Gastrocnemius medialis (tissue), 4 donors: ENCODE measurements around the gene RNF182. TPM values are rescaled to one million over a fixed set of nuclear protein-coding genes. Genes with fewer than 3 reads are reported as not detected.

Source experiments
- ATAC-seq, 2 donors: fragments of 150-250 bp; one replicate each; pipeline ENCODE4 v1.9.1; 2016
- DNase-seq, 2 donors: peaks; one replicate each; pipeline ENCODE4 v3.0.0-alpha.2; 2019
- H3K27ac ChIP-seq, 4 donors: fragments of 200-600 bp; sonication (generic); 1 replicate in 1 of 4; 2 replicates in 3 of 4; pipeline ENCODE4 v1.5.1; 2016 to 2018; ENCODE audit warnings: mild to moderate bottlenecking in 2 of 4, moderate library complexity in 1 of 4
- H3K27me3 ChIP-seq, 3 donors: fragments of 200-600 bp; sonication (generic) in 2 of 3; 1 replicate in 1 of 3; 2 replicates in 2 of 3; pipeline versions ENCODE4 v1.5.1 to v1.6.0; 2016 to 2019; ENCODE audit warnings: mild to moderate bottlenecking in 1 of 3, moderate library complexity in 1 of 3
- H3K36me3 ChIP-seq, 2 donors: fragments of 200-600 bp; sonication (generic) in 1 of 2; one replicate each; pipeline ENCODE4 v1.5.1; 2017 to 2018
- H3K4me1 ChIP-seq, 2 donors: fragments of 200-600 bp; sonication (generic) in 1 of 2; one replicate each; pipeline ENCODE4 v1.5.1; 2016 to 2017; ENCODE audit warnings: mild to moderate bottlenecking in 2 of 2
- H3K4me3 ChIP-seq, 4 donors: fragments of 200-600 bp; sonication (generic) in 3 of 4; 1 replicate in 1 of 4; 2 replicates in 3 of 4; pipeline ENCODE4 v1.5.1; 2016 to 2019; ENCODE audit warnings: mild to moderate bottlenecking in 2 of 4
- H3K9me3 ChIP-seq, 3 donors: fragments of 200-600 bp; sonication (generic) in 2 of 3; 1 replicate in 1 of 3; 2 replicates in 2 of 3; pipeline ENCODE4 v1.5.1; 2016 to 2019
- POLR2A ChIP-seq, 2 donors: fragments of 450-650 bp; IDR thresholded peaks; one replicate each; pipeline ENCODE4 v1.6.1; 2017; ENCODE audit warnings: antibody characterized with exemption in 2 of 2, mild to moderate bottlenecking in 2 of 2, moderate library complexity in 2 of 2
- in situ Hi-C, 4 donors: fragments of 200-750 bp; cut with MboI; loops; one replicate each; pipeline versions ENCODE4 v1.15.0 to v1.8.0; 2017; ENCODE audit warnings: low sequenced_read_pairs in 4 of 4
- intact Hi-C: fragments of 100-400 bp; cut with DNase I; formaldehyde crosslinking; loops from one replicate; pipeline ENCODE4 v1.15.1; 2023; ENCODE audit warnings: low total_unique reads
- total RNA-seq, 4 donors: library from RNA; depleted of rRNA; stranded (reverse); fragments of >200 nt; gene quantifications; one replicate each; pipeline versions ENCODE4 v1.1.0 to v1.2.3, GENCODE V29; 2016
- TF ChIP-seq, protein P1 (sequence below), 5 experiments: fragments of 450-650 bp in 3 of 5; fragments of 200-600 bp in 2 of 5; sonication (generic) in 2 of 5; IDR thresholded peaks in 4 of 5; conservative IDR thresholded peaks in 1 of 5; 1 replicate in 4 of 5; 2 replicates in 1 of 5; pipeline ENCODE4 v1.5.1; 2016 to 2019; ENCODE audit warnings: antibody characterized with exemption in 5 of 5, mild to moderate bottlenecking in 3 of 5, moderate library complexity in 3 of 5

The RNF182 gene
- total RNA-seq, 4 donors from 2014 or later: 0.10 TPM; not detected in 3

DNA sequence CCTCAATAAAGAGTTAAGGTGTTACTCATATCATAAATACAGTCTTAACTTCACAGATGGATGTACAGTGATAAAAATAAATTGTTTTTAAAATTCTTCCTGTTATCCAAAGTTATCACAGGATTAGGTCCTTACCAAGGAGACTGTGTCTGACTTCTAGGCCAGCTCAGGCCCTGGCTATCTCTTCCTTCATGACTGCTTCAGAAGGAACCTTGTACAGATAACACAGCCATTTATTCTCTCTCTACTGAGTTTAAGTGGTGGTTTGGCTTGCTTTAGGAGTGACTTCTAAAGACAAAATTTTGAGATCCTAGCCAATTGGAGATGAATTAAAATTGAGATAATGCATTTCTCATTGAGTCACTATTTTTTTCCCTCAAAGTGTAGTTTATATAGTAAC lies 40.8 kb upstream of the RNF182 start:
- TF ChIP-seq, protein P1, sequence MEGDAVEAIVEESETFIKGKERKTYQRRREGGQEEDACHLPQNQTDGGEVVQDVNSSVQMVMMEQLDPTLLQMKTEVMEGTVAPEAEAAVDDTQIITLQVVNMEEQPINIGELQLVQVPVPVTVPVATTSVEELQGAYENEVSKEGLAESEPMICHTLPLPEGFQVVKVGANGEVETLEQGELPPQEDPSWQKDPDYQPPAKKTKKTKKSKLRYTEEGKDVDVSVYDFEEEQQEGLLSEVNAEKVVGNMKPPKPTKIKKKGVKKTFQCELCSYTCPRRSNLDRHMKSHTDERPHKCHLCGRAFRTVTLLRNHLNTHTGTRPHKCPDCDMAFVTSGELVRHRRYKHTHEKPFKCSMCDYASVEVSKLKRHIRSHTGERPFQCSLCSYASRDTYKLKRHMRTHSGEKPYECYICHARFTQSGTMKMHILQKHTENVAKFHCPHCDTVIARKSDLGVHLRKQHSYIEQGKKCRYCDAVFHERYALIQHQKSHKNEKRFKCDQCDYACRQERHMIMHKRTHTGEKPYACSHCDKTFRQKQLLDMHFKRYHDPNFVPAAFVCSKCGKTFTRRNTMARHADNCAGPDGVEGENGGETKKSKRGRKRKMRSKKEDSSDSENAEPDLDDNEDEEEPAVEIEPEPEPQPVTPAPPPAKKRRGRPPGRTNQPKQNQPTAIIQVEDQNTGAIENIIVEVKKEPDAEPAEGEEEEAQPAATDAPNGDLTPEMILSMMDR (IDR thresholded peaks at IDR 0.05 in 4 of 5, conservative IDR thresholded peaks at IDR 0.05 in 1 of 5): no peak
- TF ChIP-seq POLR2A (IDR thresholded peaks at IDR 0.05): no peak
- H3K4me1 ChIP-seq: no peaks in the 10 kb centered on the region
- H3K27me3 ChIP-seq: no peaks in the 10 kb centered on the region
- H3K9me3 ChIP-seq: no peaks in the 10 kb centered on the region
- no peaks in the 10 kb centered on the region for H3K36me3 ChIP-seq
- H3K27ac ChIP-seq: no peak overlapping the region
- ATAC-seq (no peak), DNase-seq (no peak)
- in situ Hi-C loops: no loop called here
- intact Hi-C loops: no loop called here
- H3K4me3 ChIP-seq: no peak overlapping the region

DNA sequence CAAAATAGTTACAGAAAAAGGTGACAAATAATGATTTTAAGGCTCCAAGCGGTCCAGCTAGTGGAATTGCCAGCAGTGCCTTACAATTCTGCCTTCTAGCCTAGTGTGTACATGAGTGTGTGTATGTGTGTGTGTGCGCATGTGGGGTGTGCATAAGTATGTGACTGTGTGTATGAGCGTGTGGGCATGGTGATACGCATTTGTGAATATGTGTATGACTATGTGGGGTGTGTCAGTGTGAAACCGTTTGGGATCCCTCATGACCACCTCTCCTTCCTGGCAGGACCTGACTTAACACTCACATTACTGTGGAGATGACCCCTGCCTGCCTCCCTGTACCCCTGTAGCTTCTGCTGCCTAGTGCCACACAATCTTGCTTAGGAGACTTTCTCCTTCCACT lies 40.4 kb upstream of the RNF182 start:
- no peak for TF ChIP-seq POLR2A (IDR thresholded peaks at IDR 0.05)
- TF ChIP-seq, protein P1 (IDR thresholded peaks at IDR 0.05 in 4 of 5, conservative IDR thresholded peaks at IDR 0.05 in 1 of 5): no peak
- no peak overlapping the region for H3K4me3 ChIP-seq
- H3K27me3 ChIP-seq: no peaks in the 10 kb centered on the region
- H3K4me1 ChIP-seq: no peaks in the 10 kb centered on the region
- in situ Hi-C loops: no loop called here
- DNase-seq (no peak), ATAC-seq (no peak)
- H3K36me3 ChIP-seq: no peaks in the 10 kb centered on the region
- H3K9me3 ChIP-seq: no peaks in the 10 kb centered on the region
- no peak overlapping the region for H3K27ac ChIP-seq
- intact Hi-C loops: no loop called here

DNA sequence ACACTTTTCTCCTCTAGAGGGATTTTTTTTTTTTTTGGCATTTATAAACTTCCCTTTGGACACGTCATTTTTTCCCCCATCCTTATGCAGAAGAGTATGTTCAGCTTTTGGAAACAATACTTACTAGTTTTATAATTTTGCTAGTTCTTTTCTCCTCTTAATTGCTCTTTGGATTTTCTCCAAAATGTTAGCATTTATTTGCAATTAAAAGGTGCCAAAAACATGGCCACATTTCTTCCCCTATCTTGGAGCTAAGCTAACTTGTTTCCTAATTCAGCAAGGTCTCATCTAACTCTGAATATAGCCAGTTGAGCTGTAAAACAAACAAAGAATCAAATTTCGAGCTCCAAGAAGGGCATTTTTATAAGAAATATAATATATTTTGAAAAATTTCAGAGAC lies 39.2 kb upstream of the RNF182 start:
- Histone ChIP-seq H3K36me3 (no peaks in the 10 kb centered on the region), H3K27me3 (no peaks in the 10 kb centered on the region), H3K4me3 (no peak overlapping the region), H3K9me3 (no peaks in the 10 kb centered on the region), H3K4me1 (no peaks in the 10 kb centered on the region), H3K27ac (no peak overlapping the region)
- in situ Hi-C loops (no loop called here), intact Hi-C loops (no loop called here)
- no peak for ATAC-seq
- TF ChIP-seq POLR2A (IDR thresholded peaks at IDR 0.05): no peak
- TF ChIP-seq, protein P1 (IDR thresholded peaks at IDR 0.05 in 4 of 5, conservative IDR thresholded peaks at IDR 0.05 in 1 of 5): no peak
- DNase-seq: no peak

DNA sequence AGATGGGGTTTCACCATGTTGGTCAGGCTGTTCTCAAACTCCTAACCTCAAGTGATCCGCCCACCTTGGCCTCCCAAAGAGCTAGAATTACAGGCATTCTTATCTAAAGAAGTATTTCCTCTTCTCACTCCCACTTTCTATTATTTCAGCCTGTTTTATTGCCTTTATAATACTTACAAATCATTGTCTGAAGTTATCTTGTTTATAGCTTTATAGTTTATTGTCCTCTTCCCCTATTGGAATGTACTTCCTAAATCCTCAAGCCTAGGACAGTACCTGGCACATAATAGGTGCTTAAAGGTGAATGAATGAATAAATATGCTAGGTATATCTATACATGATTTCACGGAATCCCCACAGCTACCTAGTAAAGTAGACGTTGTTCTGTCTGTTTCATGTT lies 37.8 kb upstream of the RNF182 start:
- H3K4me3 ChIP-seq: no peak overlapping the region
- DNase-seq: no peak

More for the DNA sequence above, 37.8 kb upstream of the RNF182 start:
- TF ChIP-seq, protein P1 (IDR thresholded peaks at IDR 0.05 in 4 of 5, conservative IDR thresholded peaks at IDR 0.05 in 1 of 5): no peak
- TF ChIP-seq POLR2A (IDR thresholded peaks at IDR 0.05): no peak
- in situ Hi-C loops: no loop called here
- intact Hi-C loops: no loop called here
- Histone ChIP-seq H3K27ac (no peak overlapping the region), H3K9me3 (no peaks in the 10 kb centered on the region), H3K4me1 (no peaks in the 10 kb centered on the region), H3K36me3 (no peaks in the 10 kb centered on the region), H3K27me3 (no peaks in the 10 kb centered on the region)
- no peak for ATAC-seq
